Measurements from ENCODE around the gene ZDHHC19. TPM values are rescaled to one million over a fixed set of nuclear protein-coding genes. Genes with fewer than 3 reads are reported as not detected.

The ZDHHC19 gene
- total RNA-seq, 2 donors from 2014 or later = not detected

- intact Hi-C loops (cut with DNase I) = loop anchor here (5.0 kb wide), 1 partner anchor 127 kb away; no protein-coding TSS in a partner anchor
- DNase-seq = no peak
- no peak for ATAC-seq
- Histone ChIP-seq H3K4me3 (no peak overlapping the region), H3K9me3 (no peaks in the 10 kb centered on the region), H3K27me3 (no peaks in the 10 kb centered on the region), H3K36me3 (replicated peaks in 1 of 2; ENCODE audit: insufficient read depth in 1 of 2, low read depth in 2 of 2) (no peaks in the 10 kb centered on the region), H3K27ac (no peak overlapping the region), H3K4me1 (peaks cover 6% of the 10 kb centered on the region)
- WGBS, 2 donors = 68 to 74% methylated on average over 13 to 19 of the region's 19 CpGs
- no peak for TF ChIP-seq CTCF (IDR thresholded peaks at IDR 0.05)
Measured at GRCh38 chr3:196198771-196199753, 12.1 kb downstream of the ZDHHC19 start.

DNA sequence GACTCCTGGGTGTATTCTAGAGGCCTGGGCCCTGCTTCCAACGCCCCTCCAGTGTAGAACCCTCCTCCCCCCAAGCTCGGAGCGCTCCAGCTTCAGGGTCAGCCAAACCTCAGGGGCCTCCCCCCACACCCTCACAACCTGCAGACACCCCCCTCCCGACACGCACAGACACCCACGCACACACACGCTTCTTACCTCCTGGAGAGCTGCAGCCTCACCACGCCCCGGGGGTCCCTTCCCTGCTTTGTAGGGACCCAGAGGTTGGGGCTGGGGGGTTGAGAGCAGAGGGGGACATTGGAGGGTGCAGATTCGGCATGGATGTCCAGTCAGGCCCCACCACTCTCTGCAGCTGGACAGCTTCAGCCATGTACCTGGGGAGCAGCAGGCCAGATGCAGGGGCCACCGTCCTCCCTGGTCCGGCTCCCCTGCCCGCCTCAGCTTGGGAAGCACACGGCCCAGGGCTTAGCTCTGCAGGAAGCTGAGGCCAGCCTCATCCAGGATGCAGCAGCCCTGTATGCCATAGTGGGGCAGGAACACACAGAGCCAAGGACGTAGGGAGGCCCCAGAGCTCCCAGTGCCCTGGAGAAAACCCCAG lies 13.0 kb downstream of the ZDHHC19 start:
- ATAC-seq (no peak), DNase-seq (no peak)
- Histone ChIP-seq H3K36me3 (replicated peaks in 1 of 2; ENCODE audit: insufficient read depth in 1 of 2, low read depth in 2 of 2) (no peaks in the 10 kb centered on the region), H3K4me3 (no peak overlapping the region), H3K4me1 (peaks cover 14% of the 10 kb centered on the region), H3K27ac (no peak overlapping the region), H3K27me3 (no peaks in the 10 kb centered on the region), H3K9me3 (no peaks in the 10 kb centered on the region)
- WGBS, 2 donors = 82% methylated on average over 8 to 15 of the region's 15 CpGs
- intact Hi-C loops (cut with DNase I) = loop anchor here (5.0 kb wide), 1 partner anchor 126 kb away; no protein-coding TSS in a partner anchor
- TF ChIP-seq POLR2A (IDR thresholded peaks at IDR 0.05) = no peak
- TF ChIP-seq CTCF (IDR thresholded peaks at IDR 0.05) = no peak

DNA sequence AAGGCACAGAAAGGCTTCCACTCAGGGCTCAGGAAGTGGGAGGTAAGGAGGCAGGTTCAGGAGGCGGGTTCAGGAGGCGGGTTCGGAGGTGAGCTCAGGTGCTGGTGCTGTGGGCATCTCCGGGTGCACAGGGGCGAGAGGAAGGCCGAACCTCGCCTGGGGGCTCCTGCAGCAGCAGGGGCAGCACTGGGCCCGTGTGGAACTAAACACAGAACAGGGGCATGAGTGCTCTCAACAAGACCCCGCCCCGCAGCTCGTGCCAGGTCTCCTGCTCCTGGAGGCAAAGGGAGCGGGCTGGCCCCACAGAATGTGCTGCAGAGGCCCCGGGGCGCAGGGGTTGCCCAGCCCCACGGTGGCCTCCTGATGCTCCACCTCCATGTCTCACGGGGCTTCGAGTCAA lies 13.7 kb downstream of the ZDHHC19 start:
- no peak for DNase-seq

GRCh38 chr3:196195664-196196265 lies 15.4 kb downstream of the ZDHHC19 start:
- intact Hi-C loops (cut with DNase I) = loop anchor here (5.0 kb wide), 1 partner anchor 123 kb away; no protein-coding TSS in a partner anchor
- H3K4me3 ChIP-seq = no peak overlapping the region
- H3K27me3 ChIP-seq = no peaks in the 10 kb centered on the region
- TF ChIP-seq CTCF (IDR thresholded peaks at IDR 0.05) (no peak), POLR2A (IDR thresholded peaks at IDR 0.05) (no peak)
- H3K4me1 ChIP-seq = peaks cover 18% of the 10 kb centered on the region
- no peaks in the 10 kb centered on the region for H3K36me3 ChIP-seq (replicated peaks in 1 of 2; ENCODE audit: insufficient read depth in 1 of 2, low read depth in 2 of 2)
- ATAC-seq (no peak), DNase-seq (no peak)
- H3K27ac ChIP-seq = no peak overlapping the region
- no peaks in the 10 kb centered on the region for H3K9me3 ChIP-seq
- 75 to 86% methylated on average over 1 to 13 of the region's 14 CpGs for WGBS, 2 donors

More for the DNA sequence above, 13.7 kb downstream of the ZDHHC19 start:
- intact Hi-C loops (cut with DNase I) = loop anchor here (5.0 kb wide), 1 partner anchor 125 kb away; no protein-coding TSS in a partner anchor
- H3K27me3 ChIP-seq = no peaks in the 10 kb centered on the region
- H3K4me3 ChIP-seq = no peak overlapping the region
- no peaks in the 10 kb centered on the region for H3K36me3 ChIP-seq (replicated peaks in 1 of 2; ENCODE audit: insufficient read depth in 1 of 2, low read depth in 2 of 2)
- H3K4me1 ChIP-seq = peaks cover 16% of the 10 kb centered on the region
- no peak for ATAC-seq
- H3K9me3 ChIP-seq = no peaks in the 10 kb centered on the region
- H3K27ac ChIP-seq = no peak overlapping the region
- 73 to 79% methylated on average over 12 to 15 of the region's 17 CpGs for WGBS, 2 donors
- TF ChIP-seq CTCF (IDR thresholded peaks at IDR 0.05) (no peak), POLR2A (IDR thresholded peaks at IDR 0.05) (no peak)

All from body of pancreas (tissue), 4 donors.